Measurements from ENCODE around the gene IL34.

The IL34 gene

DNA sequence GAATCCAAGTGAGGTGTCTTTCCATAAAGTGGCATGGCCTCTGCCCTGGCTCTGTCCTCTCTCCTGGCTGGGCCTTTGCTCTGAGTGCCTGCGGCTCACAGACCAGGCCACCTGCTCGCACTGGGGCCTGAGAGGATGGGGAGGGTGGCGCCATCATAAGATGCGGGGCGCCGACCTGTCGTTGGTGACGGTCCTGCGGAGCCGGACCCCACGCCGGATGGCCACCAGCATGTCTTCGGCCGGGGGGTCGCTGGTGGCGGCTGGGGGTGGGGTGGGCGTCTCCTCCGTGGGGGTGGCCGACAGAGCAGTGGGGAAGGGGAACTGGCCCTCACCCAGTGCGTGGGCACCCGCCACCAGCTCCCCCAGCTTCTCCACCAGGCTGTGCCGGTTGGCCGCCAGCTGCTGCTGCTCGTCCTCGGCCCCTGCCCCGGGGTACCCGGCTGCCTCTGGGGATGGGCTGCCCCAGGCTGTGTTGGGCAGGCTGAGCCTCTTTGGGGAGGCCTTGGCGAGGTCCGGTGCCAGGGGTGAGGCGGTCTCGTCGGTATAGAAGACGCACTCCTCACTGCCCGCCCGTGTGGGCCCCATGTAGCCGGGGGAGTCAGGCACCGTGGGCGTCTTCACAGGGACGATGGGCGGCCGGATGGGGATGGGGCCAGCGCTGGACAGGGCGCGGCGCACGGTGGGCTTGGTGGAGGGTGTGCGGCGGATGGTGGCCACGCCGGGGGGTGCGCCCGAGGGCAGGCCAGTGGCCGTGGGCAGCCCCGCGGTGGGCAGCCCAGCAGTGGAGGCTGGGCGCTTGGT, 17.4 kb downstream of the IL34 start:
- H3K4ac ChIP-seq (ENCODE audit: low read depth, low read length): no peak overlapping the region
- H2BK12ac ChIP-seq (ENCODE audit: low read length): no peak overlapping the region
- H3K18ac ChIP-seq (ENCODE audit: low read length): no peak overlapping the region
- H4K8ac ChIP-seq (ENCODE audit: low read depth, low read length): no peak overlapping the region
- H3K27ac ChIP-seq (ENCODE audit: low read depth, low read length): no peak overlapping the region
- peaks cover 0 to 2% of the 10 kb centered on the region in 2 experiments for H3K4me1 ChIP-seq (ENCODE audit: control insufficient read depth in 1 of 2, insufficient read depth in 2 of 2, low read length in 2 of 2)
- H3K4me3 ChIP-seq (ENCODE audit: low read depth, low read length): peak overlapping the region; percentile 33
- WGBS (ENCODE audit: extremely low coverage, insufficient coverage, insufficient read length): no CpG with 5 or more reads among the region's 56 CpGs
- no peaks in the 10 kb centered on the region for H3K79me2 ChIP-seq (ENCODE audit: control insufficient read depth, insufficient read depth, low read length, poor library complexity)
- H3K14ac ChIP-seq (ENCODE audit: low read length): no peak overlapping the region
- H3K36me3 ChIP-seq (ENCODE audit: control insufficient read depth in 1 of 2, insufficient read depth in 2 of 2, low read length in 2 of 2): peaks cover 52 to 54% of the 10 kb centered on the region in 2 experiments
- no peak overlapping the region for H3K9ac ChIP-seq (ENCODE audit: low read length)
- DNase-seq: no peak
- no peak overlapping the region for H2BK120ac ChIP-seq (ENCODE audit: insufficient read depth, low read length, poor library complexity)
- H3K9me3 ChIP-seq (ENCODE audit: insufficient read depth, low read depth, low read length): no peaks in the 10 kb centered on the region
- no peak overlapping the region for H2AK5ac ChIP-seq (ENCODE audit: low read length)
- no peak overlapping the region for H3K23ac ChIP-seq (ENCODE audit: low read length)
- no peak overlapping the region for H2AFZ ChIP-seq (ENCODE audit: insufficient read depth, low read length, poor library complexity)
- no peaks in the 10 kb centered on the region for H3K79me1 ChIP-seq (ENCODE audit: low read length)
- no peak overlapping the region for H3K4me2 ChIP-seq (ENCODE audit: low read length)
- H4K12ac ChIP-seq (ENCODE audit: low read depth, low read length): no peak overlapping the region
- no peak overlapping the region for H2BK5ac ChIP-seq (ENCODE audit: low read depth, low read length, poor library complexity)
- no peak overlapping the region for H4K91ac ChIP-seq (ENCODE audit: low read depth, low read length)
- H3K27me3 ChIP-seq (ENCODE audit: insufficient read depth, low read length): no peaks in the 10 kb centered on the region

DNA sequence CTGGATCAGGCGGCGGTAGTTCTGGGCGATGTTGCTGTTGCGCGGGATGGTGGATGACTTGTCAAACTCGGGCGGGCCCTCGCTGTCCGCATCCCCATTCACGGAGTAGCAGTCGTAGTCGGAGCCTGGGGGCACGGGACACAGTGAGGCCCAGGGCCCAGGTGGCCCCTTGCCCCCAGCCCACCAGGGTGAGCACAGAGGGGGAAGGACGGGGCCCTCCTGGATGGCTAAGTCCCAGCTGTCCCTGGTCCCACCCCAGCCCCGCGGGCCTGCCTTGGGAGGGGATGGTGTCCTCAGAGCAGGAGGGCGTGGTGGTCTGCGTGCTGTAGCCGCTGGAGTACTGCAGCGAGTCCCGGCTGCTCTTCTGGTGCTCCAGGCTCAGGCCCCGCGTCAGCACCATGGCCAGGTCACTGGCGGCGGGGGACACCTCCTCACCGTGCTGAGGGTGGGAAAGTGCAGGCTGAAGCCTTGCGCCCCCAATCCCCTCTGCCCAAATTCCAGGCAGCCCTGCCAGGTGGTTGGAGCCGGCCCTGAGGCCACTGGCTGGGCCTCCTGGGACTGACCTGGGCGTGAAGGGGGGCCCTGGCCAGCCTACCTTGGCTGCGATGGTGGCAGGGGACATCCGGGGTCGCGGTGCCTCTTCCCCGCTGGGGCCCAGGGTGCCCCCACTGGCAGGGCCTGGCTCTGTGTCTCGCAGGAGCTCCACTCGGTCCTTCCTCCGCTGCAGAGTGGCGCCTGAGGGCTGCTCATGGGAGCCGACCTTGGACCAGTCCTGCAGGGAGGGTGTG, 18.2 kb downstream of the IL34 start:
- no peak overlapping the region for H4K12ac ChIP-seq (ENCODE audit: low read depth, low read length)
- H3K4me1 ChIP-seq (ENCODE audit: control insufficient read depth in 1 of 2, insufficient read depth in 2 of 2, low read length in 2 of 2): peaks cover 0 to 2% of the 10 kb centered on the region in 2 experiments
- H3K27me3 ChIP-seq (ENCODE audit: insufficient read depth, low read length): no peaks in the 10 kb centered on the region
- no peak overlapping the region for H3K23ac ChIP-seq (ENCODE audit: low read length)
- no peaks in the 10 kb centered on the region for H3K9me3 ChIP-seq (ENCODE audit: insufficient read depth, low read depth, low read length)
- no peaks in the 10 kb centered on the region for H3K79me2 ChIP-seq (ENCODE audit: control insufficient read depth, insufficient read depth, low read length, poor library complexity)
- no peak overlapping the region for H4K91ac ChIP-seq (ENCODE audit: low read depth, low read length)
- no peak overlapping the region for H4K8ac ChIP-seq (ENCODE audit: low read depth, low read length)
- H3K36me3 ChIP-seq (ENCODE audit: control insufficient read depth in 1 of 2, insufficient read depth in 2 of 2, low read length in 2 of 2): peaks cover 54 to 56% of the 10 kb centered on the region in 2 experiments
- H3K9ac ChIP-seq (ENCODE audit: low read length): no peak overlapping the region
- H3K4ac ChIP-seq (ENCODE audit: low read depth, low read length): no peak overlapping the region
- H2BK120ac ChIP-seq (ENCODE audit: insufficient read depth, low read length, poor library complexity): no peak overlapping the region
- no peaks in the 10 kb centered on the region for H3K79me1 ChIP-seq (ENCODE audit: low read length)
- H2BK5ac ChIP-seq (ENCODE audit: low read depth, low read length, poor library complexity): no peak overlapping the region
- no peak for DNase-seq
- H3K27ac ChIP-seq (ENCODE audit: low read depth, low read length): no peak overlapping the region
- H3K14ac ChIP-seq (ENCODE audit: low read length): no peak overlapping the region
- no peak overlapping the region for H3K4me2 ChIP-seq (ENCODE audit: low read length)
- H3K18ac ChIP-seq (ENCODE audit: low read length): no peak overlapping the region
- no peak overlapping the region for H2BK12ac ChIP-seq (ENCODE audit: low read length)
- peak overlapping the region; percentile 33 for H3K4me3 ChIP-seq (ENCODE audit: low read depth, low read length)
- H2AFZ ChIP-seq (ENCODE audit: insufficient read depth, low read length, poor library complexity): no peak overlapping the region
- WGBS (ENCODE audit: extremely low coverage, insufficient coverage, insufficient read length): no CpG with 5 or more reads among the region's 39 CpGs
- H2AK5ac ChIP-seq (ENCODE audit: low read length): no peak overlapping the region

DNA sequence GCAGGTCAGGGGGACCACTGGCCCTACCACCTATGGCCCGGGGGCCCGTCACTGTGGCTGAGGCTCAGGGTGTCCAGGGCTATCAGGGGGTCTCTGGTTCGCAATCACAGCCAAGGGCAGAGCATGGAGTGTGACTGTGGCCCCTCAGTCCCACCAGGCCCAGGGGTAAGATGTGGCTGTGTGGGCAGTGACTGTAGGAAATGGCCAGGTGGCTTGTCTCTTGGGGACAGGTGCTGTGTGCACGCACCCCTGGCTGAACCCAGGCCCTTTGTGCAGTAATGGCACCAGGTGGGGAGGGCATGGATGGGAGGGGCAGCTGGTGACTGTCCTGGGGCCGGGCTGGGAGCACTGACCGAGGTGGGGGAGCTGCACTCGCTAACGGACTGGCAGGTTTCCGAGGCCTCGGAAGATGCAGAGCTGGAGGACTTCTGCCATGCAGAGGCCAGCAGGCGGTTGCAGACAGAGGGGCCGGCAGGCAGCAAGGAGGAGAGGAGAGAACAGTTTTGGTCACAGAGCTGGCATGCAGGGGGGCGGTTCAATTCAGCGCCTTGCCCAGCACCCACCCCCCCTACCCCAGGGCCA, 18.8 kb downstream of the IL34 start:
- no peak overlapping the region for H3K18ac ChIP-seq (ENCODE audit: low read length)
- no peak overlapping the region for H2BK5ac ChIP-seq (ENCODE audit: low read depth, low read length, poor library complexity)
- H2AK5ac ChIP-seq (ENCODE audit: low read length): no peak overlapping the region
- H3K27ac ChIP-seq (ENCODE audit: low read depth, low read length): no peak overlapping the region
- no CpG with 5 or more reads among the region's 14 CpGs for WGBS (ENCODE audit: extremely low coverage, insufficient coverage, insufficient read length)
- H3K23ac ChIP-seq (ENCODE audit: low read length): no peak overlapping the region
- no peak overlapping the region for H3K14ac ChIP-seq (ENCODE audit: low read length)
- no peak for DNase-seq
- peaks cover 56 to 63% of the 10 kb centered on the region in 2 experiments for H3K36me3 ChIP-seq (ENCODE audit: control insufficient read depth in 1 of 2, insufficient read depth in 2 of 2, low read length in 2 of 2)
- H3K79me1 ChIP-seq (ENCODE audit: low read length): no peaks in the 10 kb centered on the region
- H3K4me3 ChIP-seq (ENCODE audit: low read depth, low read length): no peak overlapping the region
- H3K9ac ChIP-seq (ENCODE audit: low read length): no peak overlapping the region
- no peak overlapping the region for H3K4me2 ChIP-seq (ENCODE audit: low read length)
- H2BK12ac ChIP-seq (ENCODE audit: low read length): no peak overlapping the region
- no peaks in the 10 kb centered on the region for H3K9me3 ChIP-seq (ENCODE audit: insufficient read depth, low read depth, low read length)
- H3K79me2 ChIP-seq (ENCODE audit: control insufficient read depth, insufficient read depth, low read length, poor library complexity): no peaks in the 10 kb centered on the region
- peaks cover 0 to 2% of the 10 kb centered on the region in 2 experiments for H3K4me1 ChIP-seq (ENCODE audit: control insufficient read depth in 1 of 2, insufficient read depth in 2 of 2, low read length in 2 of 2)
- no peak overlapping the region for H4K8ac ChIP-seq (ENCODE audit: low read depth, low read length)
- no peak overlapping the region for H2BK120ac ChIP-seq (ENCODE audit: insufficient read depth, low read length, poor library complexity)
- H4K91ac ChIP-seq (ENCODE audit: low read depth, low read length): no peak overlapping the region
- H3K4ac ChIP-seq (ENCODE audit: low read depth, low read length): no peak overlapping the region
- H3K27me3 ChIP-seq (ENCODE audit: insufficient read depth, low read length): no peaks in the 10 kb centered on the region
- H2AFZ ChIP-seq (ENCODE audit: insufficient read depth, low read length, poor library complexity): no peak overlapping the region
- H4K12ac ChIP-seq (ENCODE audit: low read depth, low read length): no peak overlapping the region

DNA sequence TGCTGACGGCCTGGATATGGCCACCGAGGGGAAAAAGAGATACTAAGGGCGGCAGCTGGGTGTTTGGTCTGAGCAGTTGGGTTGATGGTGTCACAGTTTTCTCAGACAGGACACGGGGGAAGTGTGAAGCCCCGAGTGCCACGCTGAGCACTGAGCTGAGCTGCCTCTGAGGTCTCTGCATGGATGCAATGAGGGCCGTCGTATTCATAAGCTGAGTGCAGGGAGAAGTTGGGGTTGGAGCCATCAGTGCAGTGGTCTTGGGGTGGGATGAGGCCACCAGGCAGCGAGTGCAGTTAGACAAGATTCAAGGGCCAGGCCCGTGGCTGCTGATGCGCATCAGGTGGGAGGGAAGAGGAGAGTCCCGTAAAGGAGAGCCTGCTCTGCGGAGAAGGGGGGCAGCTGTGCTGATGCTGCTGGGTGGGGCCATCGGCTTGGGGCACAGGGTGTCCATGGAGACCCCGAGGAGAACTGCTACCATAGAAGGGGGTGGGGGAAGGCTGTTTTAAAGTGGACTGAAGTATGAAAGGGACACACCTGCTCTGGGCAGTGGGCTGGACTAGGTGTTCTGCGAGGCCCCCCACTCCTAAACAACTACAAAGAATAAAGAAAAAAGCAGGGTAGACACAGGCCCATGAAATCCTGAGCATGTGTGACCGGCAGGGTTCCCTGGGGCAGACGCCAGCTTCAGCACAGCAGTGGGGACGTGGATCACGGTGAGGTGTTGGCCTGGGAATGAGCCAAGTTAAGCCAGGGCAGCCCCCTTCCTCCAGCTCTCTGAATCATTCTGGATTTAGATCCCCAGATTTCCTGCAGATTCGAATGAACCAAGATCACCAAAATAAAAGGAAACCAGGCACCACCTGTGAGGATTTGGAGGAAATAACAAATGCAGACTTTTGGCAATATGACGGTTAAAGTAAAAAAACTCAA, 19.7 kb downstream of the IL34 start:
- no peaks in the 10 kb centered on the region for H3K9me3 ChIP-seq (ENCODE audit: insufficient read depth, low read depth, low read length)
- no CpG with 5 or more reads among the region's 22 CpGs for WGBS (ENCODE audit: extremely low coverage, insufficient coverage, insufficient read length)
- H3K23ac ChIP-seq (ENCODE audit: low read length): no peak overlapping the region
- H2AK5ac ChIP-seq (ENCODE audit: low read length): no peak overlapping the region
- H3K79me1 ChIP-seq (ENCODE audit: low read length): no peaks in the 10 kb centered on the region
- H3K4me1 ChIP-seq (ENCODE audit: control insufficient read depth in 1 of 2, insufficient read depth in 2 of 2, low read length in 2 of 2): peaks cover 0 to 2% of the 10 kb centered on the region in 2 experiments
- DNase-seq: no peak
- no peak overlapping the region for H3K14ac ChIP-seq (ENCODE audit: low read length)
- H3K4me2 ChIP-seq (ENCODE audit: low read length): no peak overlapping the region
- no peak overlapping the region for H3K9ac ChIP-seq (ENCODE audit: low read length)
- H3K4ac ChIP-seq (ENCODE audit: low read depth, low read length): no peak overlapping the region
- no peak overlapping the region for H3K27ac ChIP-seq (ENCODE audit: low read depth, low read length)
- peaks cover 58 to 71% of the 10 kb centered on the region in 2 experiments for H3K36me3 ChIP-seq (ENCODE audit: control insufficient read depth in 1 of 2, insufficient read depth in 2 of 2, low read length in 2 of 2)
- H4K12ac ChIP-seq (ENCODE audit: low read depth, low read length): no peak overlapping the region
- H3K4me3 ChIP-seq (ENCODE audit: low read depth, low read length): no peak overlapping the region
- no peaks in the 10 kb centered on the region for H3K27me3 ChIP-seq (ENCODE audit: insufficient read depth, low read length)
- no peak overlapping the region for H4K8ac ChIP-seq (ENCODE audit: low read depth, low read length)
- no peaks in the 10 kb centered on the region for H3K79me2 ChIP-seq (ENCODE audit: control insufficient read depth, insufficient read depth, low read length, poor library complexity)
- H2BK12ac ChIP-seq (ENCODE audit: low read length): no peak overlapping the region
- H2BK5ac ChIP-seq (ENCODE audit: low read depth, low read length, poor library complexity): no peak overlapping the region
- no peak overlapping the region for H4K91ac ChIP-seq (ENCODE audit: low read depth, low read length)
- H3K18ac ChIP-seq (ENCODE audit: low read length): no peak overlapping the region
- H2AFZ ChIP-seq (ENCODE audit: insufficient read depth, low read length, poor library complexity): no peak overlapping the region
- no peak overlapping the region for H2BK120ac ChIP-seq (ENCODE audit: insufficient read depth, low read length, poor library complexity)
